GM23338 (cell line): ENCODE data around the gene PCDHGB7. TPM values are rescaled to one million over a fixed set of nuclear protein-coding genes. Genes with fewer than 3 reads are reported as not detected.

Source experiments
- ATAC-seq: fragments of 200-7000 bp; cut with Tn5 transposase; 3 replicates; pipeline ENCODE4 v1.9.1; 2020
- DNase-seq: peaks from one replicate; pipeline ENCODE4 v3.0.0-alpha.2; 2015; ENCODE audit warnings: low spot score
- H2AFZ ChIP-seq: fragments of 200-600 bp; sonication (generic); 2 replicates; pipeline ENCODE4 v1.8.0; 2016; ENCODE audit warnings: antibody characterized with exemption, mild to moderate bottlenecking, moderate library complexity
- H3F3A ChIP-seq: fragments of 200-600 bp; sonication (generic); replicated peaks from 2 replicates; pipeline ENCODE4 v1.8.0; 2017; ENCODE audit warnings: antibody characterized with exemption, mixed run types, low read depth
- H3K27ac ChIP-seq: fragments of 200-600 bp; sonication (generic); 2 replicates; pipeline ENCODE4 v1.6.1; 2016; ENCODE audit warnings: low read depth
- H3K27me3 ChIP-seq: fragments of 200-600 bp; sonication (generic); 2 replicates; pipeline ENCODE4 v1.8.0; 2016; ENCODE audit warnings: mild to moderate bottlenecking, mixed run types, moderate library complexity; ENCODE audit not compliant: insufficient read depth
- H3K36me3 ChIP-seq: fragments of 200-600 bp; sonication (generic); 2 replicates; pipeline ENCODE4 v1.8.0; 2016; ENCODE audit warnings: mild to moderate bottlenecking; ENCODE audit not compliant: insufficient read depth
- H3K4me1 ChIP-seq: fragments of 200-600 bp; sonication (generic); 2 replicates; pipeline ENCODE4 v1.8.0; 2016; ENCODE audit warnings: mild to moderate bottlenecking, moderate library complexity; ENCODE audit not compliant: insufficient read depth
- H3K4me2 ChIP-seq: fragments of 200-600 bp; sonication (generic); 2 replicates; pipeline ENCODE4 v1.7.1; 2017; ENCODE audit warnings: mixed run types
- H3K4me3 ChIP-seq: fragments of 200-600 bp; sonication (generic); 2 replicates; pipeline ENCODE4 v1.6.1; 2016; ENCODE audit warnings: mixed run types
- H3K79me2 ChIP-seq: fragments of 200-600 bp; sonication (generic); replicated peaks from 2 replicates; pipeline ENCODE4 v1.8.0; 2017; ENCODE audit warnings: mild to moderate bottlenecking; ENCODE audit not compliant: insufficient read depth
- H3K9me2 ChIP-seq: fragments of 200-600 bp; sonication (generic); 2 replicates; pipeline ENCODE4 v1.8.0; 2017; ENCODE audit not compliant: insufficient read depth
- H4K20me1 ChIP-seq: fragments of 200-600 bp; sonication (generic); replicated peaks from 2 replicates; pipeline ENCODE4 v1.8.0; 2017; ENCODE audit warnings: mild to moderate bottlenecking; ENCODE audit not compliant: insufficient read depth
- H3K27ac Mint-ChIP-seq: 2 replicates; pipeline ENCODE4 v1.8.0; 2020; ENCODE audit warnings: inconsistent platforms, mild to moderate bottlenecking, moderate library complexity, mixed read lengths
- H3K27me3 Mint-ChIP-seq: 3 replicates; pipeline ENCODE4 v1.8.0; 2022; ENCODE audit warnings: low read depth, mild to moderate bottlenecking, moderate library complexity, mixed read lengths, inconsistent platforms; ENCODE audit not compliant: insufficient read depth, poor library complexity
- H3K36me3 Mint-ChIP-seq: 3 replicates; pipeline ENCODE4 v1.8.0; 2021; ENCODE audit warnings: low read depth, mild to moderate bottlenecking, inconsistent platforms, moderate library complexity, mixed read lengths
- H3K4me1 Mint-ChIP-seq: 3 replicates; pipeline ENCODE4 v1.8.0; 2020; ENCODE audit warnings: mild to moderate bottlenecking, inconsistent platforms, mixed read lengths
- H3K4me3 Mint-ChIP-seq: 3 replicates; pipeline ENCODE4 v1.8.0; 2021; ENCODE audit warnings: moderate library complexity, mild to moderate bottlenecking, inconsistent platforms, mixed read lengths
- H3K9me3 Mint-ChIP-seq: 3 replicates; pipeline ENCODE4 v1.8.0; 2020; ENCODE audit warnings: moderate library complexity, mild to moderate bottlenecking, inconsistent platforms, mixed read lengths
- CREB1 ChIP-seq: fragments of 250-450 bp; sonication (Bioruptor Pico); IDR thresholded peaks from 2 replicates; pipeline ENCODE4 v1.5.0; 2020; ENCODE audit warnings: low read depth, mild to moderate bottlenecking, moderate library complexity
- EZH2phosphoT487 ChIP-seq: fragments of 200-600 bp; sonication (generic); IDR thresholded peaks from one replicate; pipeline ENCODE4 v1.8.1; 2018; ENCODE audit warnings: antibody characterized with exemption; ENCODE audit not compliant: unreplicated experiment
- JUNB ChIP-seq: IDR thresholded peaks from one replicate; pipeline ENCODE4 v1.6.1; 2016; ENCODE audit warnings: antibody characterized with exemption; ENCODE audit not compliant: unreplicated experiment
- NANOG ChIP-seq: IDR thresholded peaks from 2 replicates; pipeline ENCODE4 v1.6.1; 2016; ENCODE audit warnings: antibody characterized with exemption, borderline replicate concordance
- POLR2AphosphoS5 ChIP-seq: IDR thresholded peaks from 2 replicates; pipeline ENCODE4 v1.6.1; 2016; ENCODE audit warnings: antibody characterized with exemption, low read depth
- REST ChIP-seq: IDR thresholded peaks from one replicate; pipeline ENCODE4 v1.6.1; 2018; ENCODE audit warnings: antibody characterized with exemption; ENCODE audit not compliant: unreplicated experiment
- STAT1 ChIP-seq: IDR thresholded peaks from one replicate; pipeline ENCODE4 v1.6.1; 2016; ENCODE audit warnings: antibody characterized with exemption; ENCODE audit not compliant: unreplicated experiment
- ZNF114 ChIP-seq: fragments of 250-450 bp; sonication (Bioruptor Pico); IDR thresholded peaks from 2 replicates; pipeline ENCODE4 v1.5.0; 2020; ENCODE audit warnings: mild to moderate bottlenecking, moderate library complexity
- ZNF462 ChIP-seq: fragments of 250-450 bp; sonication (Bioruptor Pico); IDR thresholded peaks from 2 replicates; pipeline ENCODE4 v1.5.0; 2020; ENCODE audit warnings: mild to moderate bottlenecking, moderate library complexity
- polyA plus RNA-seq: library from polyadenylated mRNA; unstranded; fragments of >200 nt; fragmentation: Nextera tagmentation; extraction: Ambion mirVana; gene quantifications from 2 replicates; pipeline ENCODE4 v1.2.1, GENCODE V29; 2016
- total RNA-seq: library from RNA; depleted of rRNA; stranded (reverse); fragments of >200 nt; shearing (Covaris generic); gene quantifications from 2 replicates; pipeline ENCODE4 v1.2.3, GENCODE V29; 2014
- TF ChIP-seq, protein P1 (sequence below), 2 experiments: fragments of 200-600 bp in 1 of 2; sonication (generic) in 1 of 2; conservative IDR thresholded peaks; 2 replicates each; pipeline versions ENCODE4 v1.5.1 to v1.6.1; 2016 to 2017; ENCODE audit warnings: antibody characterized with exemption in 2 of 2, low read depth in 2 of 2, mild to moderate bottlenecking in 2 of 2, moderate library complexity in 1 of 2

PCDHGB7 gene
- total and polyA plus RNA-seq, 2 experiments from 2014 or later: 1.4 to 11.7 TPM

DNA sequence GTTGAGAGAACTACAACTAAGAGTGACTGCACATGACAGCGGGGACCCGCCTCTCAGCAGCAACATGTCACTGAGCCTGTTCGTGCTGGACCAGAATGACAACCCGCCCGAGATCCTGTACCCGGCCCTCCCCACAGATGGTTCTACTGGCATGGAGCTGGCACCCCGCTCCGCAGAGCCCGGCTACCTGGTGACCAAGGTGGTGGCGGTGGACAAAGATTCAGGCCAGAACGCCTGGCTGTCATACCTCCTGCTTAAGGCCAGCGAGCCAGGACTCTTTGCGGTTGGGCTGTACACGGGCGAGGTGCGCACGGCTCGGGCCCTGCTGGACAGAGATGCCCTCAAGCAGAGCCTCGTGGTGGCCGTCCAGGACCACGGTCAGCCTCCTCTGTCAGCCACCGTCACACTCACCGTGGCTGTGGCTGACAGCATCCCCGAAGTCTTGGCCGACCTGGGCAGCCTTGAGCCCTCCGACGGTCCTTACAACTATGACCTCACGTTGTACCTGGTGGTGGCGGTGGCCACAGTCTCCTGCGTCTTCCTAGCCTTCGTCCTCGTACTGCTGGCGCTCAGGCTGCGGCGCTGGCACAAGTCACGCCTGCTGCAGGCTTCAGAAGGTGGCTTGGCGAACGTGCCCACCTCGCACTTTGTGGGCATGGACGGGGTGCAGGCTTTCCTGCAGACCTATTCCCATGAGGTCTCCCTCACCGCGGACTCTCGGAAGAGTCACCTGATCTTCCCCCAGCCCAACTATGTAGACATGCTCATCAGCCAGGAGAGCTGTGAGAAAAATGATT is 32.8 kb upstream of the PCDHGB7 start:
- no peak overlapping the region for H3K4me2 ChIP-seq
- H3K9me2 ChIP-seq: no peaks in the 10 kb centered on the region
- DNase-seq: no peak
- peaks cover 7% of the 10 kb centered on the region; the same call in 1 of the 2 replicates for H3K27me3 ChIP-seq
- 0 out of 2 replicates have a peak, but pooled peaks cover 5% of the 10 kb centered on the region for H3K4me1 ChIP-seq
- Mint-ChIP-seq H3K27me3 (peaks cover 10% of the 10 kb centered on the region), H3K27ac (no peak overlapping the region), H3K36me3 (peaks cover 59% of the 10 kb centered on the region), H3K9me3 (peaks cover 71% of the 10 kb centered on the region), H3K4me3 (no peak overlapping the region), H3K4me1 (no peaks in the 10 kb centered on the region)
- no peak overlapping the region for H2AFZ ChIP-seq
- H4K20me1 ChIP-seq: no peaks in the 10 kb centered on the region
- TF ChIP-seq POLR2AphosphoS5 (no peak), ZNF462 (CRISPR knock-in tag) (no peak), CREB1 (CRISPR knock-in tag) (no peak), JUNB (no peak), EZH2phosphoT487 (no peak), STAT1 (no peak), ZNF114 (no peak), NANOG (no peak), REST (no peak)
- TF ChIP-seq, protein P1, sequence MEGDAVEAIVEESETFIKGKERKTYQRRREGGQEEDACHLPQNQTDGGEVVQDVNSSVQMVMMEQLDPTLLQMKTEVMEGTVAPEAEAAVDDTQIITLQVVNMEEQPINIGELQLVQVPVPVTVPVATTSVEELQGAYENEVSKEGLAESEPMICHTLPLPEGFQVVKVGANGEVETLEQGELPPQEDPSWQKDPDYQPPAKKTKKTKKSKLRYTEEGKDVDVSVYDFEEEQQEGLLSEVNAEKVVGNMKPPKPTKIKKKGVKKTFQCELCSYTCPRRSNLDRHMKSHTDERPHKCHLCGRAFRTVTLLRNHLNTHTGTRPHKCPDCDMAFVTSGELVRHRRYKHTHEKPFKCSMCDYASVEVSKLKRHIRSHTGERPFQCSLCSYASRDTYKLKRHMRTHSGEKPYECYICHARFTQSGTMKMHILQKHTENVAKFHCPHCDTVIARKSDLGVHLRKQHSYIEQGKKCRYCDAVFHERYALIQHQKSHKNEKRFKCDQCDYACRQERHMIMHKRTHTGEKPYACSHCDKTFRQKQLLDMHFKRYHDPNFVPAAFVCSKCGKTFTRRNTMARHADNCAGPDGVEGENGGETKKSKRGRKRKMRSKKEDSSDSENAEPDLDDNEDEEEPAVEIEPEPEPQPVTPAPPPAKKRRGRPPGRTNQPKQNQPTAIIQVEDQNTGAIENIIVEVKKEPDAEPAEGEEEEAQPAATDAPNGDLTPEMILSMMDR (conservative IDR thresholded peaks at IDR 0.05; ENCODE audit: low read depth in 2 of 2): no peak
- ATAC-seq: no peak
- no peaks in the 10 kb centered on the region for H3K79me2 ChIP-seq
- H3K27ac ChIP-seq: no peak overlapping the region
- H3F3A ChIP-seq: no peaks in the 10 kb centered on the region
- no peaks in the 10 kb centered on the region for H3K36me3 ChIP-seq
- H3K4me3 ChIP-seq: no peak overlapping the region
